ENCODE data around the gene NTN5. TPM values are rescaled to one million over a fixed set of nuclear protein-coding genes. Genes with fewer than 3 reads are reported as not detected.
A peak's percentile ranks its signal among the peaks of the same experiment; 100 is the strongest.

The NTN5 gene
- total and polyA plus RNA-seq, 2 of the 4 experiments (the other 2 are of a cell fraction), result 0.19 TPM; not detected in 1

DNA sequence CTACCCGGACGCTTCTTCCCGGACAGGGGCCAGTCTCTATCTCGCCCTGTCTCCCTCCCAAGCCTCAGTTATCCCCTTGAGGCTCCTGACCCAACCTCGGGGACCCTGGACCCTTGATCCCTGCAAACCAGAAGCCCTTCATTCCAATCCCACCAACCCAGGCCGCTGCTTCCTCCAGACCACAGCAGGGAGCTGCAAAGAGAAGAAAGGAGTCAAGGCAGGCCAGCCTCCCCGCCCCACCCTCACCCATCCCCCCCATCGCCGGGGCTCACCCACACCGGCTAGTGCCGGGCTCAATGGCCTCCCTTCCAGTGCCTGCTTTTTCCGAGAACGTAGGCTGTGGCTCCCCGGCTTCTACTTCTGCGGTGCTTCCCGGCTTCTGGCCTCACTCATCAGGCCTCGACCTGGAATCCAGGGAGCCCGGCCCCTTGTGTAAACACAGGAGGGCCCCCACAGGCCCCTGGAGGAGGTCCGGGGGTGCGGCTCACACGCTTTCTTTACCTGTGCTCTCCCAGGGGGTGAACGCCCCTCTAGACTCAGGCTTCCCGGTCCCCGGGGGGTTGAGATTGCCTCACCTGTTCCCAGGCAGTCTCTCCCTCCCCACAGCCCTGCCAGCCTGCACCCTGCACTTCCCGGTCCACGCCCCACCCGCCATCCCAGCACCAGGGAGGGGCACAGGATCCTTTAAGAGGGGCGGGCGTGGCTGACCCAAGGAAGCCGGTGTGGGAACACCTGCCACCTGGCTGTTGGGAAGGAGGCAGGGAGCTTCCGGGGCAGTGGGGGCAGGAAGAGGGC lies 58.2 kb downstream of the NTN5 start, which contains the start of gene FAM83E:
TSS of gene FAM83E (minus strand) at position 641 of the 795 bp plus-strand sequence. CDS start 1,704 bp downstream, outside the sequence.
- in situ Hi-C loops (cut with MboI; ENCODE audit: low sequenced_read_pairs) (no loop called here), dilution Hi-C loops (cut with HindIII; ENCODE audit: low sequenced_read_pairs, unreplicated experiment) (no loop called here), intact Hi-C loops (cut with micrococcal nuclease) (no loop called here)
- H4K91ac ChIP-seq (ENCODE audit: insufficient read depth, low read depth, low read length), result no peak within 1 kb of the TSS
- H3K79me1 ChIP-seq (ENCODE audit: low read depth in 1 of 2, low read length in 2 of 2), result peaks cover 8 to 39% of the 10 kb centered on the region in 2 experiments; a peak in 3 of 4 replicates
- H2BK20ac ChIP-seq (ENCODE audit: low read depth, low read length), result no peak within 1 kb of the TSS
- no peak within 1 kb of the TSS for H3K14ac ChIP-seq (replicated peaks; ENCODE audit: low read depth, low read length)
- H4K5ac ChIP-seq (ENCODE audit: low read depth, low read length), result no peak within 1 kb of the TSS
- no peak within 1 kb of the TSS for H2BK15ac ChIP-seq (ENCODE audit: low read depth, low read length)
- no peak within 1 kb of the TSS for H3K4ac ChIP-seq (ENCODE audit: low read depth, low read length)
- H3K9ac ChIP-seq (ENCODE audit: low read depth, low read length), result no peak within 1 kb of the TSS
- H3K27me3 ChIP-seq (ENCODE audit: control insufficient read depth, insufficient read depth, low read length), result no peaks in the 10 kb centered on the region
- H2AFZ ChIP-seq (replicated peaks; ENCODE audit: low read length, poor library complexity), result no peak within 1 kb of the TSS
- H3K4me1 ChIP-seq (ENCODE audit: control insufficient read depth, insufficient read depth, low read length), result peaks cover 8% of the 10 kb centered on the region
- H3K27ac ChIP-seq (ENCODE audit: insufficient read depth, low read length), result no peak within 1 kb of the TSS
- no peak within 1 kb of the TSS for H2BK120ac ChIP-seq (ENCODE audit: low read depth, low read length)
- H2BK5ac ChIP-seq (ENCODE audit: low read depth, low read length, poor library complexity, severe bottlenecking), result no peak within 1 kb of the TSS
- H4K20me1 ChIP-seq (ENCODE audit: insufficient read depth, low read length), result peaks cover 53% of the 10 kb centered on the region
- H3K56ac ChIP-seq (ENCODE audit: extremely low read depth, insufficient read depth, low read length), result no peak within 1 kb of the TSS
- H3K9me1 ChIP-seq (ENCODE audit: insufficient read depth, low read length), result no peaks in the 10 kb centered on the region
- CTCF ChIA-PET, result no interaction called here
- no peak within 1 kb of the TSS for H2AK5ac ChIP-seq (ENCODE audit: low read depth, low read length)
- H3K4me3 ChIP-seq (ENCODE audit: insufficient read depth, low read depth, low read length), result no peak within 1 kb of the TSS
- POLR2A ChIA-PET (ENCODE audit: unreplicated experiment), result no interaction called here
- H4K8ac ChIP-seq (ENCODE audit: low read depth in 2 of 2, low read length in 2 of 2), result no peak within 1 kb of the TSS; a peak in 1 of 4 replicates
- no TSS peak for BruUV-seq (replicated peaks)
- H3K36me3 ChIP-seq (ENCODE audit: control insufficient read depth, insufficient read depth, low read length), result peaks cover 28% of the 10 kb centered on the region
- no peak within 1 kb of the TSS for H3K4me2 ChIP-seq (ENCODE audit: low read depth, low read length)
- TF ChIP-seq SMC3 (IDR thresholded peaks at IDR 0.05; ENCODE audit: low read depth, low read length) (no peak), NFE2L2 (IDR thresholded peaks at IDR 0.05; ENCODE audit: low read depth, low read length) (no peak), MAFK (IDR thresholded peaks at IDR 0.05; ENCODE audit: low read depth, low read length) (no peak), CHD1 (IDR thresholded peaks at IDR 0.05; ENCODE audit: low read depth, low read length) (no peak), CEBPB (IDR thresholded peaks at IDR 0.05; ENCODE audit: low read depth, low read length) (no peak), FOS (IDR thresholded peaks at IDR 0.05; ENCODE audit: low read depth, low read length) (no peak)
- WGBS, 2 experiments (ENCODE audit: extremely low coverage in 2 of 2, insufficient read length in 1 of 2), result 52% methylated on average over 8 of the region's 31 CpGs; no CpG with 5 or more reads in 1 of the 2 experiments
- DNase-seq (no peak), ATAC-seq (ENCODE audit: low read depth) (no peak)
- H3K9me3 ChIP-seq (ENCODE audit: control insufficient read depth, insufficient read depth, low read length), result no peaks in the 10 kb centered on the region
- H3K23ac ChIP-seq (ENCODE audit: low read depth, low read length), result no peak within 1 kb of the TSS
- peak within 1 kb of the TSS; percentile 10 for H2AK9ac ChIP-seq (replicated peaks; ENCODE audit: low read depth, low read length, poor library complexity)
- no peak within 1 kb of the TSS for H3K18ac ChIP-seq (ENCODE audit: low read depth, low read length)

Data from IMR-90 (cell line).